GM12878 (cell line): ENCODE data around the gene CFDP1. TPM values are rescaled to one million over a fixed set of nuclear protein-coding genes. Genes with fewer than 3 reads are reported as not detected.

ENCODE experiments used
- ATAC-seq: fragments of 200-7000 bp; cut with Tn5 transposase; 3 replicates; pipeline ENCODE4 v1.9.1; 2020; ENCODE audit warnings: mild to moderate bottlenecking, moderate library complexity
- BruUV-seq: library from RNA; stranded (reverse); fragments of 400-500 nt; replicated peaks from 2 replicates; lab custom pipeline; 2021; lab: Mats Ljungman, UMichigan
- CTCF ChIA-PET: fragments of 300-600 bp; sonication (Branson Sonifier 250); formaldehyde crosslinking; extraction: SDS; loops from one replicate; lab custom pipeline; 2021; ENCODE audit warnings: inconsistent platforms; lab: Yijun Ruan, JAX
- POLR2A ChIA-PET: fragments of 350-600 bp; formaldehyde crosslinking; extraction: SDS; loops from one replicate; lab custom pipeline; 2021; ENCODE audit warnings: inconsistent platforms; lab: Charles Lee
- RAD21 ChIA-PET: fragments of 300-600 bp; sonication (Branson Sonifier 250); formaldehyde crosslinking; loops from one replicate; lab custom pipeline; 2023; ENCODE audit warnings: antibody characterized with exemption; ENCODE audit not compliant: unreplicated experiment; lab: Charles Lee
- SMC1A ChIA-PET: fragments of 300-600 bp; sonication (Branson Sonifier 250); formaldehyde crosslinking; loops from one replicate; lab custom pipeline; 2023; ENCODE audit not compliant: unreplicated experiment, uncharacterized antibody; lab: Charles Lee
- DNase-seq: peaks from one replicate; pipeline ENCODE4 v3.0.0-alpha.2; 2011; ENCODE audit warnings: low read depth, low spot score
- FAIRE-seq: peaks from 3 replicates; lab custom pipeline; 2011; peaks lifted over from hg19 to GRCh38; lab: Jason Lieb, UNC
- H2AFZ ChIP-seq: 2 replicates; pipeline ENCODE4 v1.6.0; 2011; ENCODE audit warnings: low read depth, low read length, control low read depth; ENCODE audit not compliant: control insufficient read depth
- H3K27ac ChIP-seq: 2 replicates; pipeline ENCODE4 v1.5.1; 2011; ENCODE audit warnings: control low read depth; ENCODE audit not compliant: control insufficient read depth, insufficient read depth
- H3K27me3 ChIP-seq, 2 experiments: replicated peaks in 1 of 2; 2 replicates each; pipeline versions ENCODE4 v1.6.0 to v1.6.1; 2011; ENCODE audit warnings: low read length in 1 of 2; ENCODE audit not compliant: control insufficient read depth in 2 of 2, insufficient read depth in 2 of 2
- H3K36me3 ChIP-seq, 2 experiments: 2 replicates each; pipeline ENCODE4 v1.5.1; 2011; ENCODE audit warnings: low read length in 1 of 2; ENCODE audit not compliant: control insufficient read depth in 2 of 2, insufficient read depth in 2 of 2
- H3K4me1 ChIP-seq: 2 replicates; pipeline ENCODE4 v1.6.1; 2011; ENCODE audit warnings: mild to moderate bottlenecking, low read length, moderate library complexity, mixed read lengths; ENCODE audit not compliant: control insufficient read depth, insufficient read depth
- H3K4me2 ChIP-seq: 2 replicates; pipeline ENCODE4 v1.6.0; 2011; ENCODE audit warnings: control low read depth; ENCODE audit not compliant: control insufficient read depth, insufficient read depth
- H3K4me3 ChIP-seq: fragments of 200-600 bp; sonication (generic); 2 replicates; pipeline ENCODE4 v1.5.1; 2016
- H3K79me2 ChIP-seq: 2 replicates; pipeline ENCODE4 v1.6.0; 2011; ENCODE audit warnings: low read length; ENCODE audit not compliant: control insufficient read depth, insufficient read depth
- H3K9ac ChIP-seq: 2 replicates; pipeline ENCODE4 v1.8.0; 2011; ENCODE audit warnings: low read length, control low read depth, mixed read lengths; ENCODE audit not compliant: control insufficient read depth, insufficient read depth
- H3K9me3 ChIP-seq: replicated peaks from 3 replicates; pipeline ENCODE4 v1.5.1; 2011; ENCODE audit warnings: mild to moderate bottlenecking, low read length; ENCODE audit not compliant: control insufficient read depth, insufficient read depth
- H4K20me1 ChIP-seq: 2 replicates; pipeline ENCODE4 v1.6.0; 2011; ENCODE audit not compliant: control insufficient read depth, insufficient read depth
- ASH2L ChIP-seq: fragments of 300-600, 200-600 bp; sonication (generic); IDR thresholded peaks from 2 replicates; pipeline ENCODE4 v1.6.1; 2017; ENCODE audit warnings: low read depth, mild to moderate bottlenecking, borderline replicate concordance
- CBX3 ChIP-seq: fragments of 200-600 bp; sonication (generic); IDR thresholded peaks from 2 replicates; pipeline ENCODE4 v1.6.1; 2016; ENCODE audit warnings: low read depth, borderline replicate concordance
- CTCF ChIP-seq, 3 experiments: IDR thresholded peaks in 2 of 3; conservative IDR thresholded peaks in 1 of 3; 2 replicates each; pipeline ENCODE4 v1.5.1; 2011; ENCODE audit warnings: low read depth in 3 of 3, low read length in 3 of 3, mild to moderate bottlenecking in 3 of 3, control low read depth in 2 of 3, moderate library complexity in 2 of 3, inconsistent platforms in 1 of 3, mixed read lengths in 1 of 3; ENCODE audit not compliant: control insufficient read depth in 2 of 3, insufficient read depth in 1 of 3; ENCODE audit errors: extremely low read depth in 1 of 3
- FOXK2 ChIP-seq: fragments of 450-650 bp; IDR thresholded peaks from 2 replicates; pipeline ENCODE4 v1.6.1; 2017; ENCODE audit warnings: mild to moderate bottlenecking, moderate library complexity
- HDAC6 ChIP-seq: fragments of 200-600 bp; sonication (generic); IDR thresholded peaks from one replicate; pipeline ENCODE4 v1.8.0; 2017; ENCODE audit warnings: antibody characterized with exemption; ENCODE audit not compliant: unreplicated experiment
- HSF1 ChIP-seq: fragments of 150-350 bp; IDR thresholded peaks from 2 replicates; pipeline ENCODE4 v1.6.1; 2014; ENCODE audit warnings: mild to moderate bottlenecking, low read depth, low read length
- IKZF2 ChIP-seq, 2 experiments: fragments of 450-650 bp; IDR thresholded peaks; 2 replicates each; pipeline ENCODE4 v1.6.1; 2017; ENCODE audit warnings: mild to moderate bottlenecking in 2 of 2, moderate library complexity in 2 of 2
- MAX ChIP-seq: IDR thresholded peaks from 2 replicates; pipeline ENCODE4 v1.6.1; 2012; ENCODE audit warnings: low read depth, low read length, improper control_type of control experiment
- MEF2A ChIP-seq: IDR thresholded peaks from 2 replicates; pipeline ENCODE4 v1.6.1; 2011; ENCODE audit warnings: low read depth, mild to moderate bottlenecking, low read length, moderate library complexity; ENCODE audit not compliant: insufficient read depth
- NFYB ChIP-seq: IDR thresholded peaks from 2 replicates; pipeline ENCODE4 v1.6.1; 2011; ENCODE audit warnings: low read depth, mild to moderate bottlenecking, low read length, improper control_type of control experiment, moderate library complexity; ENCODE audit not compliant: insufficient read depth
- NR2C2 ChIP-seq: IDR thresholded peaks from 2 replicates; pipeline ENCODE4 v1.6.1; 2011; ENCODE audit warnings: borderline replicate concordance, low read depth; ENCODE audit not compliant: control insufficient read depth, insufficient read length
- PAX8 ChIP-seq: fragments of 450-650 bp; IDR thresholded peaks from 2 replicates; pipeline ENCODE4 v1.6.1; 2017; ENCODE audit warnings: mild to moderate bottlenecking, moderate library complexity
- PML ChIP-seq: IDR thresholded peaks from 2 replicates; pipeline ENCODE4 v1.6.1; 2012; ENCODE audit warnings: low read length, inconsistent platforms
- SREBF1 ChIP-seq: IDR thresholded peaks from 2 replicates; pipeline ENCODE4 v1.6.1; 2012; ENCODE audit warnings: mild to moderate bottlenecking, low read length
- SUZ12 ChIP-seq: fragments of 200-600 bp; sonication (generic); IDR thresholded peaks from one replicate; pipeline ENCODE4 v1.6.1; 2018; ENCODE audit warnings: antibody characterized with exemption, mild to moderate bottlenecking; ENCODE audit not compliant: unreplicated experiment
- ZNF274 ChIP-seq: IDR thresholded peaks from one replicate; pipeline ENCODE4 v1.8.0; 2011; ENCODE audit not compliant: insufficient read length, insufficient read depth
- ZNF384 ChIP-seq: IDR thresholded peaks from 2 replicates; pipeline ENCODE4 v1.6.1; 2012; ENCODE audit warnings: low read depth, mild to moderate bottlenecking, low read length, improper control_type of control experiment, borderline replicate concordance
- ZNF592 ChIP-seq: fragments of 450-650 bp; IDR thresholded peaks from 2 replicates; pipeline ENCODE4 v1.6.1; 2017; ENCODE audit warnings: mild to moderate bottlenecking, moderate library complexity
- WGBS: methylation state at CpG from one replicate; pipeline ENCODE4 v1.1.6; 2016; ENCODE audit warnings: low lambda C conversion rate; ENCODE audit not compliant: insufficient replicate concordance, insufficient coverage; ENCODE audit errors: missing lambda C conversion rate; 5-methylcytosine and 5-hydroxymethylcytosine counted together
- in situ Hi-C: fragments of 300-500 bp; cut with MboI; formaldehyde crosslinking; loops from 9 replicates; pipeline ENCODE4 v1.14.3; 2018; ENCODE audit warnings: mixed read lengths
- intact Hi-C: fragments of 100-400 bp; cut with micrococcal nuclease; formaldehyde crosslinking; loops from one replicate; pipeline ENCODE4 v1.14.2; 2022; ENCODE audit not compliant: unreplicated experiment
- polyA plus RNA-seq, 11 experiments: library from polyadenylated mRNA; depleted of rRNA in 4 of 11; unstranded in 6 of 11; stranded (reverse) in 5 of 11; fragments of >200 nt; fragmentation: Nextera tagmentation in 4 of 11; fragmentation: Illumina TruSeq in 1 of 11; extraction: Ambion mirVana in 4 of 11; extraction: Trizol in 1 of 11; gene quantifications; 1 replicate in 1 of 11; 2 replicates in 10 of 11; pipeline versions ENCODE4 v1.2.1 to v1.2.3, GENCODE V29; 2011 to 2016; ENCODE audit warnings: inconsistent platforms in 2 of 11, missing spikeins in 2 of 11, low read depth in 1 of 11
- total RNA-seq, 4 experiments: library from RNA; depleted of rRNA in 3 of 4; stranded (reverse); fragments of >200 nt in 3 of 4; fragmentation: Illumina TruSeq in 1 of 4; extraction: Trizol in 1 of 4; gene quantifications; 2 replicates each; pipeline versions ENCODE4 v1.2.1 to v1.2.3, GENCODE V29; 2013 to 2021

The CFDP1 gene
- total and polyA plus RNA-seq, 10 of the 15 experiments (the other 5 are each of a cell fraction or from before 2014, with no cell fraction given) = 22.3 to 64.8 (median 36.7) TPM

DNA sequence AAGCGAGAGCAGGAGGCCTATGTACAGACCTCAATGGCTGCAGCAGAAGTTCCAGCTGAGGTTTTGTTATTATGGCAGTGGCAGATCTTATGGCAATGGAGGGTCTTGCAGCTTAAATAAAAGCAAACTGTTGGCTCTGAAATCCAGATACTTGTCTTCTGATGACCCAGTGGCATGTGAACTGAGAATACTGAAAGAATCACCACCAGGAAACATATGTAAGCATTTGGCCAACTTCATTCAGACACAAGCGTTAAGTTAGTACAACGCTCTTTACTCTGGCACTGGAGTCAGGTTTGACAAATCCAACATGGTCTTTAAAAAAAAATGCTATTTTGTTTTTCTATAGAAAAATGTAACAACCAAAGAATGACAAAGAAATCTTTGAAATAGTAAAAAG, 70.5 kb downstream of the CFDP1 start:
- Histone ChIP-seq H3K9ac (no peak overlapping the region), H3K4me3 (no peak overlapping the region), H3K27me3 (no peaks in the 10 kb centered on the region), H3K9me3 (no peaks in the 10 kb centered on the region), H3K4me1 (no peaks in the 10 kb centered on the region), H3K27ac (no peak overlapping the region), H3K79me2 (no peaks in the 10 kb centered on the region), H3K36me3 (peaks cover 0 to 4% of the 10 kb centered on the region in 2 experiments; a peak in 1 of 4 replicates), H4K20me1 (no peaks in the 10 kb centered on the region), H3K4me2 (no peak overlapping the region), H2AFZ (no peak overlapping the region)
- TF ChIP-seq FOXK2 (no peak), HDAC6 (no peak), ZNF274 (no peak), PML (no peak), SREBF1 (no peak), IKZF2 (IDR thresholded peaks at IDR 0.05) (no peak), CBX3 (no peak), ASH2L (no peak), ZNF384 (no peak), CTCF (IDR thresholded peaks at IDR 0.05 in 2 of 3, conservative IDR thresholded peaks at IDR 0.05 in 1 of 3; ENCODE audit: control insufficient read depth in 2 of 3, extremely low read depth in 1 of 3, insufficient read depth in 1 of 3, low read depth in 3 of 3, low read length in 3 of 3) (no peak), MAX (no peak), NR2C2 (no peak), HSF1 (no peak), MEF2A (no peak), ZNF592 (no peak), PAX8 (no peak), NFYB (no peak), SUZ12 (no peak)
- intact Hi-C loops (no loop called here), in situ Hi-C loops (no loop called here)
- SMC1A ChIA-PET = interaction anchor here (0.9 kb wide), 1 partner anchor 10 kb away, joined by 3 read pairs; no protein-coding TSS in a partner anchor
- WGBS = 97% methylated on average over 3 of the region's 3 CpGs
- no peak for ATAC-seq
- POLR2A ChIA-PET = no interaction called here
- FAIRE-seq = no peak
- RAD21 ChIA-PET = no interaction called here
- no TSS peak for BruUV-seq
- DNase-seq = no peak
- CTCF ChIA-PET = interaction anchor here (1.3 kb wide), 1 partner anchor 129 kb away, joined by 5 read pairs; no protein-coding TSS in a partner anchor
